Hepatocyte (in vitro differentiated cells): ENCODE data around the gene SEL1L. TPM values are rescaled to one million over a fixed set of nuclear protein-coding genes. Genes with fewer than 3 reads are reported as not detected.

Experiments used
- DNase-seq: peaks from one replicate; pipeline ENCODE4 v3.0.0-alpha.2; 2016; ENCODE audit warnings: low spot score
- H2AFZ ChIP-seq: fragments of 200-600 bp; sonication (generic); 2 replicates; pipeline ENCODE4 v1.6.0; 2016; ENCODE audit warnings: antibody characterized with exemption, mild to moderate bottlenecking
- H3K27ac ChIP-seq: fragments of 200-600 bp; sonication (generic); 2 replicates; pipeline ENCODE4 v1.5.1; 2016; ENCODE audit warnings: mild to moderate bottlenecking
- H3K27me3 ChIP-seq: fragments of 200-600 bp; sonication (generic); 2 replicates; pipeline ENCODE4 v1.6.1; 2016
- H3K36me3 ChIP-seq: fragments of 200-600 bp; sonication (generic); replicated peaks from 2 replicates; pipeline ENCODE4 v1.5.1; 2016; ENCODE audit warnings: low read depth; ENCODE audit not compliant: insufficient read depth
- H3K4me1 ChIP-seq: fragments of 200-600 bp; sonication (generic); 2 replicates; pipeline ENCODE4 v1.5.1; 2016; ENCODE audit warnings: mild to moderate bottlenecking, moderate library complexity; ENCODE audit not compliant: insufficient read depth
- H3K4me2 ChIP-seq: fragments of 200-600 bp; sonication (generic); 2 replicates; pipeline ENCODE4 v1.6.0; 2016
- H3K4me3 ChIP-seq: fragments of 200-600 bp; sonication (generic); 2 replicates; pipeline ENCODE4 v1.5.1; 2016; ENCODE audit warnings: mild to moderate bottlenecking
- H3K79me2 ChIP-seq: fragments of 200-600 bp; sonication (generic); 2 replicates; pipeline ENCODE4 v1.6.0; 2017; ENCODE audit warnings: mild to moderate bottlenecking
- H3K9me2 ChIP-seq: fragments of 200-600 bp; sonication (generic); replicated peaks from 2 replicates; pipeline ENCODE4 v1.6.0; 2017; ENCODE audit warnings: mild to moderate bottlenecking; ENCODE audit not compliant: insufficient read depth
- H3K9me3 ChIP-seq: fragments of 200-600 bp; sonication (generic); 2 replicates; pipeline ENCODE4 v1.5.1; 2016; ENCODE audit warnings: low read depth, mild to moderate bottlenecking
- H4K20me1 ChIP-seq: fragments of 200-600 bp; sonication (generic); 2 replicates; pipeline ENCODE4 v1.6.0; 2016; ENCODE audit warnings: mild to moderate bottlenecking; ENCODE audit not compliant: insufficient read depth, poor library complexity, severe bottlenecking
- EZH2 ChIP-seq: fragments of 200-600 bp; sonication (generic); IDR thresholded peaks from 2 replicates; pipeline ENCODE4 v1.6.1; 2016; ENCODE audit warnings: antibody characterized with exemption, mild to moderate bottlenecking, borderline replicate concordance
- EZH2phosphoT487 ChIP-seq: fragments of 200-600 bp; sonication (generic); IDR thresholded peaks from one replicate; pipeline ENCODE4 v1.6.1; 2018; ENCODE audit warnings: antibody characterized with exemption, mild to moderate bottlenecking, low read depth, moderate library complexity; ENCODE audit not compliant: unreplicated experiment, severe bottlenecking
- WGBS: methylation state at CpG from one replicate; pipeline ENCODE4 v1.1.6; 2016; ENCODE audit warnings: low lambda C conversion rate; ENCODE audit errors: missing lambda C conversion rate; 5-methylcytosine and 5-hydroxymethylcytosine counted together
- polyA plus RNA-seq: library from polyadenylated mRNA; unstranded; fragments of >200 nt; fragmentation: Nextera tagmentation; extraction: Ambion mirVana; gene quantifications from 2 replicates; pipeline ENCODE4 v1.2.1, GENCODE V29; 2016
- total RNA-seq: library from RNA; depleted of rRNA; stranded (reverse); fragments of >200 nt; gene quantifications from 2 replicates; pipeline ENCODE4 v1.2.3, GENCODE V29; 2014
- TF ChIP-seq, protein P1 (sequence below): fragments of 200-600 bp; sonication (generic); IDR thresholded peaks from 2 replicates; pipeline ENCODE4 v1.5.1; 2016; ENCODE audit warnings: antibody characterized with exemption, mild to moderate bottlenecking; ENCODE audit not compliant: poor library complexity

Gene SEL1L
- total and polyA plus RNA-seq, 2 experiments from 2014 or later, result 53.0 to 89.4 TPM

DNA sequence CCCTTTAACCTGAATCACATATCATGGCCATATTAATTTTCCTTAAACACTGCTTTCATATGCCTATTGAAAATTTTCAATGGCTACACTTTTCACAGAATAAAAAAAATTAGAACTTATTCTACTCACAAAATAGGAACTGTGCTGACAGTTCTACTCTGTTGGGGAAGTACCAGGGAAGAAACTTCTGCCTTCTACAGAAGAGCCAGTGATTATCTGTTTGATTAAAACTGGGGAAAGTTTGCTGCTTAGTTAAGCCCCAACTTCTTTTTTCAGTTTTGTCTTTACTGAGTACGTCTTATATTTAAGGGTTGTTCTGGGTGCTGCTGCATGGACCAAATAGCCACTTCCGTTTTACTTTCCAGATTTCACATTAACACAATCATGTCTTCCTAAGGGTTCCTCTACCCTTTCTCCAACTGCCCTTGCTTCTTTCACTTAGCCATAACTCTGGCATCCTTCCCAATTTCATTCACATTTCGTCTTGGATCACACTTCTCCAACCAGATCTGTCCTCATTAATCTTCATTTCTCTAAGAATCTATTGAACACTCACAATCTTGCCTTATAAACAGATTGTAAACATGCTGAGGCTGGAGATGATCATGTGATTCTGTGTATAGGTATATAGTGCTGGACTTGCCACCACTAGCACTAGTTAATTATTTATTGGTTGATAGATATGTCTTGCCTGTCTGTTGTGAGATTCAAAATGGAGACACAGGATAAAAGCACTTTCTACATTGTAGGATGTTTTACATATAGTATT, 1.9 kb upstream of the SEL1L start:
- Histone ChIP-seq H3K27ac (peak overlapping the region; percentile 81), H4K20me1 (peaks cover 10% of the 10 kb centered on the region), H2AFZ (peak overlapping the region; percentile 24), H3K4me3 (no peak overlapping the region), H3K4me1 (peaks cover 14% of the 10 kb centered on the region), H3K27me3 (no peaks in the 10 kb centered on the region), H3K79me2 (peaks cover 28% of the 10 kb centered on the region), H3K36me3 (no peaks in the 10 kb centered on the region), H3K9me2 (no peaks in the 10 kb centered on the region), H3K4me2 (peak overlapping the region; percentile 5), H3K9me3 (no peaks in the 10 kb centered on the region)
- no peak for DNase-seq
- WGBS, result 84% methylated on average over 3 of the region's 3 CpGs
- TF ChIP-seq EZH2 (no peak), EZH2phosphoT487 (no peak)
- TF ChIP-seq, protein P1, sequence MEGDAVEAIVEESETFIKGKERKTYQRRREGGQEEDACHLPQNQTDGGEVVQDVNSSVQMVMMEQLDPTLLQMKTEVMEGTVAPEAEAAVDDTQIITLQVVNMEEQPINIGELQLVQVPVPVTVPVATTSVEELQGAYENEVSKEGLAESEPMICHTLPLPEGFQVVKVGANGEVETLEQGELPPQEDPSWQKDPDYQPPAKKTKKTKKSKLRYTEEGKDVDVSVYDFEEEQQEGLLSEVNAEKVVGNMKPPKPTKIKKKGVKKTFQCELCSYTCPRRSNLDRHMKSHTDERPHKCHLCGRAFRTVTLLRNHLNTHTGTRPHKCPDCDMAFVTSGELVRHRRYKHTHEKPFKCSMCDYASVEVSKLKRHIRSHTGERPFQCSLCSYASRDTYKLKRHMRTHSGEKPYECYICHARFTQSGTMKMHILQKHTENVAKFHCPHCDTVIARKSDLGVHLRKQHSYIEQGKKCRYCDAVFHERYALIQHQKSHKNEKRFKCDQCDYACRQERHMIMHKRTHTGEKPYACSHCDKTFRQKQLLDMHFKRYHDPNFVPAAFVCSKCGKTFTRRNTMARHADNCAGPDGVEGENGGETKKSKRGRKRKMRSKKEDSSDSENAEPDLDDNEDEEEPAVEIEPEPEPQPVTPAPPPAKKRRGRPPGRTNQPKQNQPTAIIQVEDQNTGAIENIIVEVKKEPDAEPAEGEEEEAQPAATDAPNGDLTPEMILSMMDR, result no peak

DNA sequence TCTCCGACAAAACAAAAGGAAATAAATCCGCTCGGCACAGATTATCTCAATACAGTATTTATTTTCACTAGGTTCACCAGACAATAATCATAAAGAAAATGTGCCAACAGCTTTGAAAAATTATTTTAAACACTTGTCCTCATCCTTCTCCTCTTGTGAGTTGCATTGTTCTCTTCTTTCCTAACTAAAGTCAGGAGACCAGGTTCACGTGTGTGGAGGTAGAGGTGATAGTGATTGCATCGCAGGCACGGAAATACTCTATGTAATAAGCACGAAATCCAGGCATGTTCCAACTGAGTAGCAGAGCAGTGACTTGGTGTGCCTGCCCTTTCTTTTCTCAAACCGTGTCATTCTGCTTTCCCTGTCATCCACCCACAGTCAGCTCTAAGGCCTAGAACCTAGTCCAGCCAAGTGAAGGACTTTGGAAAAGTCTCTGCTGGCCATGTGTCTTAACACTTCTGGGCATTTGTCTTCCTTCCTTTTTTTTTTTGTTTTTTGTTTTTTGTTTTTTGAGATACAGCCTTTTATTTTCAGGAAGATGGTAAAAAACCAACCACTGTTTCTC, 939 bp upstream of the SEL1L start:
- H3K27me3 ChIP-seq, result no peaks in the 10 kb centered on the region
- no peaks in the 10 kb centered on the region for H3K9me2 ChIP-seq
- no peak overlapping the region for H3K4me3 ChIP-seq
- DNase-seq, result no peak
- H3K27ac ChIP-seq, result peak overlapping the region; percentile 81
- TF ChIP-seq EZH2phosphoT487, result no peak
- TF ChIP-seq, protein P1, result no peak
- no peak for TF ChIP-seq EZH2
- H2AFZ ChIP-seq, result peak overlapping the region; percentile 24
- H3K9me3 ChIP-seq, result no peaks in the 10 kb centered on the region
- H3K36me3 ChIP-seq, result no peaks in the 10 kb centered on the region
- WGBS, result 81% methylated on average over 8 of the region's 8 CpGs
- peak overlapping the region; percentile 55 for H3K4me2 ChIP-seq
- peaks cover 18% of the 10 kb centered on the region for H3K4me1 ChIP-seq
- H3K79me2 ChIP-seq, result peaks cover 38% of the 10 kb centered on the region
- peaks cover 19% of the 10 kb centered on the region for H4K20me1 ChIP-seq

DNA sequence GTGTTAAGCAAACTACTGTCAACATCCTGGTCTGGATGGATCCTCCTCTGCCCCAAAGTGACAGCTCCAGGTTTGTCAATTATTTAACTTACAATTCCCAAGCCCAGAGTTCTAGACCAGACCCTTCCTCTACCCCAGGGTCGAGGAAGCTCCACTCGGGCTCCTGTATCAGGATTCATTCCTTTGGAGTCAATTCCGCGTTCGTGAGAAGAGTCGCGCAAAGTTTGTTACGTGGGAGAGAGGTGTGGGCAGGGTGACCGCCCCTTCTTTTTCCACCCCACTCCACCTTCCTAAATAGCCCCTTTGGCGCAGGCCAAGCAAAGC, 479 bp downstream of the SEL1L start:
- Histone ChIP-seq H3K4me1 (peaks cover 18% of the 10 kb centered on the region), H3K79me2 (peaks cover 53% of the 10 kb centered on the region), H4K20me1 (peaks cover 26% of the 10 kb centered on the region), H3K36me3 (no peaks in the 10 kb centered on the region), H3K9me2 (no peaks in the 10 kb centered on the region), H3K9me3 (no peaks in the 10 kb centered on the region), H3K4me2 (peak overlapping the region; percentile 82), H2AFZ (peak overlapping the region; percentile 30), H3K27ac (peak overlapping the region; percentile 11), H3K4me3 (peak overlapping the region; percentile 60), H3K27me3 (no peaks in the 10 kb centered on the region)
- 2% methylated on average over 10 of the region's 10 CpGs for WGBS
- DNase-seq, result peak; percentile 25
- TF ChIP-seq EZH2 (no peak), EZH2phosphoT487 (no peak)
- TF ChIP-seq, protein P1, result no peak
